Mesothelial cell of epicardium (in vitro differentiated cells): ENCODE measurements around the gene NAT14. TPM values are rescaled to one million over a fixed set of nuclear protein-coding genes. Genes with fewer than 3 reads are reported as not detected.

ENCODE experiments used
- DNase-seq, 2 experiments: peaks; one replicate each; pipeline ENCODE4 v3.0.0; 2021; ENCODE audit warnings: low spot score in 2 of 2; ENCODE audit not compliant: unreplicated experiment in 2 of 2
- H3K27ac Mint-ChIP-seq: 2 replicates; pipeline ENCODE4 v1.8.0; 2021; ENCODE audit warnings: mixed read lengths
- H3K27me3 Mint-ChIP-seq: 2 replicates; pipeline ENCODE4 v1.8.0; 2021; ENCODE audit warnings: low read depth, mixed read lengths
- H3K36me3 Mint-ChIP-seq: 2 replicates; pipeline ENCODE4 v1.8.0; 2021; ENCODE audit warnings: mixed read lengths
- H3K4me1 Mint-ChIP-seq: 2 replicates; pipeline ENCODE4 v1.8.0; 2021; ENCODE audit warnings: mixed read lengths
- H3K4me3 Mint-ChIP-seq: 2 replicates; pipeline ENCODE4 v1.8.0; 2021; ENCODE audit warnings: mild to moderate bottlenecking, moderate library complexity, mixed read lengths
- H3K9me3 Mint-ChIP-seq: 2 replicates; pipeline ENCODE4 v1.8.0; 2021; ENCODE audit warnings: mixed read lengths
- total RNA-seq: library from RNA; stranded (reverse); gene quantifications from 3 replicates; pipeline ENCODE4 v1.2.1, GENCODE V29; 2021
- TF ChIP-seq, protein P1 (sequence below): fragments of 200-600 bp; sonication (generic); IDR thresholded peaks from one replicate; pipeline ENCODE4 v1.5.0; 2021; ENCODE audit warnings: antibody characterized with exemption; ENCODE audit not compliant: unreplicated experiment

The NAT14 gene
- total RNA-seq, 1 donor from 2014 or later, result 54.4 TPM

DNA sequence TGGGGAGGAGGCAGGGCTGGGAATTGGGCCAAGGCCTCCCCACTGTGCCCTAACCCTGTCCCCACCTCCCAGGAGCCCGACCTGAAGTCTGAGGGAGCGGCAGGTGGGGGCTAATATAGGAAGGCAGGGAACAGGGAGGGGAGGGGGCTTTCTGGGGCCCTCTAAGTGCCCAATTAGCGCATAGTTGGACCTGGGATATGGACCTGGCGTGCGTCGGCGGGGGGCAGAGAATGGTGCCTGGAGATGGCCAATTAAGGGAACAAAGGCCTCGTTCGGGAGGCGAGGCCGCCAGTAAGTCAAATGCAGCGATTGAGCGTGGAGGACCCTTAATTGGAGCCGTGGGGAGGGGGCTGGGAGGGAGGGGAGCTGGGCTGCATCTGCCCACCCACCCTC lies 20.3 kb upstream of the NAT14 start, which contains the start of gene C19orf85:
Gene C19orf85, minus strand, starts transcription at position 90 of the 393 bp plus-strand sequence. CDS start 197 bp downstream, outside the sequence.
- Mint-ChIP-seq H3K4me3 (no peak within 1 kb of the TSS), H3K9me3 (no peaks in the 10 kb centered on the region), H3K27ac (no peak within 1 kb of the TSS), H3K36me3 (no peaks in the 10 kb centered on the region), H3K27me3 (peaks cover 46% of the 10 kb centered on the region), H3K4me1 (peaks cover 24% of the 10 kb centered on the region)
- TF ChIP-seq, protein P1, sequence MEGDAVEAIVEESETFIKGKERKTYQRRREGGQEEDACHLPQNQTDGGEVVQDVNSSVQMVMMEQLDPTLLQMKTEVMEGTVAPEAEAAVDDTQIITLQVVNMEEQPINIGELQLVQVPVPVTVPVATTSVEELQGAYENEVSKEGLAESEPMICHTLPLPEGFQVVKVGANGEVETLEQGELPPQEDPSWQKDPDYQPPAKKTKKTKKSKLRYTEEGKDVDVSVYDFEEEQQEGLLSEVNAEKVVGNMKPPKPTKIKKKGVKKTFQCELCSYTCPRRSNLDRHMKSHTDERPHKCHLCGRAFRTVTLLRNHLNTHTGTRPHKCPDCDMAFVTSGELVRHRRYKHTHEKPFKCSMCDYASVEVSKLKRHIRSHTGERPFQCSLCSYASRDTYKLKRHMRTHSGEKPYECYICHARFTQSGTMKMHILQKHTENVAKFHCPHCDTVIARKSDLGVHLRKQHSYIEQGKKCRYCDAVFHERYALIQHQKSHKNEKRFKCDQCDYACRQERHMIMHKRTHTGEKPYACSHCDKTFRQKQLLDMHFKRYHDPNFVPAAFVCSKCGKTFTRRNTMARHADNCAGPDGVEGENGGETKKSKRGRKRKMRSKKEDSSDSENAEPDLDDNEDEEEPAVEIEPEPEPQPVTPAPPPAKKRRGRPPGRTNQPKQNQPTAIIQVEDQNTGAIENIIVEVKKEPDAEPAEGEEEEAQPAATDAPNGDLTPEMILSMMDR, result no peak
- no peak for DNase-seq

DNA sequence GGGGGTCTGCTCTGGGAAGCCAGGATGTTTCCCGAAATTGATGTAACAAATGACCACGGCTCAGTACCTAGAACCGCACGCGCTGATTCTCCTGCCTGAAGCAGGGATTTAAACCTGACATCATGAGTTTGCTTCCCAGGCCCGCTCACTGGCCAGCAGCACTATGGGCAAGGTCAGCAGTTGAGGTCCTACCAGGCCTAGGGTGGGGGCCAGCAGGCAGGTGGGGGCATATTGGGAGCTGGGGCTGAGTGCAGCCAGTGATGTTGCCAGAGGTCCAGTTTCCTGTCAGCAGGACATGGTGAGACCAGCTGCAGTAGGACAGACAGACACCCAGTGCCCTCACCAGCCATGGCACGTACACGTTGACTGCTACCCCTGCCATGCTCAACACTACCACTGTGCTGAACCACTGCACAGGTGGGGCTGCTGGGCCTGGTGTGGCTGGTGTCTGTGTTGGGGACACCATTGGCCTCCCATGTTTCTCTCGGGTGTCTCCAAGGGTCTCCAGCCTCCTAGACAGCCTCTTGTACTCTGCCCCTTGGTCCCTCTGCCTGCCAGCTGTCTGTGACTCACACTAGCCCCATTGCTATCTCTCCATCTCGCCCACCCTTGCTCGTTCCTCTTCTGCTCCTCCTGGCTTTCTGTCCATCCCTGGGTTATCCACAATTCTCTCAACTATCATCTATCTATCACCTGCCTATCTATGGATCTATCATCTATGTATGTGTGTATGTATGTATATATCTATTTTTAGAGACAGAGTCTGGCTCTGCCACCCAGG lies 19.3 kb upstream of the NAT14 start:
- no peaks in the 10 kb centered on the region for H3K9me3 Mint-ChIP-seq
- no peak overlapping the region for H3K27ac Mint-ChIP-seq
- no peak for DNase-seq
- H3K27me3 Mint-ChIP-seq, result peaks cover 46% of the 10 kb centered on the region
- no peaks in the 10 kb centered on the region for H3K36me3 Mint-ChIP-seq
- H3K4me3 Mint-ChIP-seq, result no peak overlapping the region
- TF ChIP-seq, protein P1, result no peak
- H3K4me1 Mint-ChIP-seq, result peaks cover 14% of the 10 kb centered on the region

DNA sequence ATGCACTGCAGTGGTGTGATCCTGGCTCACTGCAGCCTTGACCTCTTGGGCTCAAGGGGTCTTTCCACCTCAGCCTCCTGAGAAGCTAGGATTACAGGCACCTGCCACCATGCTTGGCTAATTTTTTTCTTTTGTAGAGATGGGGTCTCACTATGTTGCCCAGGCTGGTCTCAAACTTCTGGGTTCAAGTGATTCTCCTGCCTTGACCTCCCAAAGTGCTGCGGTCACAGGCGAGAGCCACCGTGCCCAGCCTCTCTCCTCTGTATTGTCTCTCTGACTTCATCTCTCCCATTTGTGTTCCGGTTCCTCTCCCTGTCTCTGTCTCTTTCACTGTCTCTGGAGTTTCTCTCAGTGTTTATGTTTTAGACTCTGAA lies 18.8 kb upstream of the NAT14 start:
- no peak for DNase-seq
- TF ChIP-seq, protein P1, result no peak
- H3K4me1 Mint-ChIP-seq, result peaks cover 10% of the 10 kb centered on the region
- H3K36me3 Mint-ChIP-seq, result no peaks in the 10 kb centered on the region
- H3K4me3 Mint-ChIP-seq, result no peak overlapping the region
- H3K27me3 Mint-ChIP-seq, result peaks cover 46% of the 10 kb centered on the region
- no peak overlapping the region for H3K27ac Mint-ChIP-seq
- no peaks in the 10 kb centered on the region for H3K9me3 Mint-ChIP-seq

DNA sequence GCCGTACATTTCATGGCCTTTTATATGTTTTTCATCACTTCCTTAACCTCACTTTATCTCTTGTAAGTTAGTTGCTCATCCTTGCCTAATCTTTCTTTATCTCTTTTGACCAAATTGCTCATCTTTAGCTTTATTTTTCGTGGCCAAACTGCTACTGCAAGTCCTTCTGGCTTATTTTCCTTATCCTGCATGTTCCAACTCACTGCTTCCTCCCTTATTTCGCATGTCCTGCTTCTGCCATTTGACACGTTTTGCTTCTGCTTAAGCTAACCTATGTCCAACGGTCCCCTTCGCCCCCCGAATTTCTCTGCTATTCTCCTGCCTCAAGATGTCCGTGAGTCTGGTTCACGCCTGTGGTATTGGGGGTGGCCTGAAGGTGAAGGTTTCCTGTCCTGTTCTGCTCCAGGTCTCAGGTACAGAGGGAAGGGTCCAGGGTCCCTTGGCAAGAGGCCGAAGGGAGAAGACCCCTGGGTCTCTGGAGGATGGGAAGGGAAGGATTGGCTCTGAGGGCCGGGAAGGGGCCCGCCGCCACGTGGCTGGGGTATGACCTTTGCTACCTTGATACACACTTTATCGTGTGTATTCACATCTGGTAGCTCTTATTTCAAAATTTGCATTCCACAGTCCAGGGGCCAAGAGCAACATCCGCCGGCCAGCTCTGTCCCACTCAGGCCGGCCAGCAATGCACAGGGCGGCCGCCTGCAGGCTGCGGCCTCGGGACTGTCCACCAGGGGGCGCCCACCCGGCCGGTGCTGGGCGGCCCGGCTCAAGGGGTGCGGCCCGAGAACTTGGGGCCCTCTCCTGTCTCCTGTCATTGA lies 17.5 kb upstream of the NAT14 start:
- H3K9me3 Mint-ChIP-seq, result no peaks in the 10 kb centered on the region
- peaks cover 41% of the 10 kb centered on the region for H3K27me3 Mint-ChIP-seq
- H3K27ac Mint-ChIP-seq, result no peak overlapping the region
- peak in 1 of 2 experiments; percentile 82 for DNase-seq
- no peak overlapping the region for H3K4me3 Mint-ChIP-seq
- H3K4me1 Mint-ChIP-seq, result peaks cover 3% of the 10 kb centered on the region
- H3K36me3 Mint-ChIP-seq, result no peaks in the 10 kb centered on the region
- TF ChIP-seq, protein P1, result peak; percentile 99

DNA sequence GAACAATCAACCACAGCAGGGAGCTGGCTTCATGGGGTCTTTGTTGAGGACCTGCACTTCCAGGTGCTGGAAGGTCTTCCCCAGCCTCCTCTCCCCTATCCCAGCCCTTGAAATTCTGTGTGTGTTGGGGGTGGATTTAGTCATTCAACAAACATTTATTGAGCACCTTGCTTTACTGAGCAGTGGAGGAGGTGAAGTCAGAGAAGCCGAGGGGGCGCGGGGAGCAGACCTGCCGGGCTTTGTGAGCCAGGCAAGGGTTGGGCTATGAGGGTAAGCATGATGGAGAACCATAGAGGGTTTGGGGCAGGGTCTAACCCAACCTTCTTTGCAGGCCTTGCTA lies 17.0 kb upstream of the NAT14 start:
- peaks cover 37% of the 10 kb centered on the region for H3K27me3 Mint-ChIP-seq
- no peaks in the 10 kb centered on the region for H3K9me3 Mint-ChIP-seq
- no peak overlapping the region for H3K4me3 Mint-ChIP-seq
- H3K4me1 Mint-ChIP-seq, result peaks cover 3% of the 10 kb centered on the region
- TF ChIP-seq, protein P1, result peak; percentile 68
- DNase-seq, result no peak
- H3K36me3 Mint-ChIP-seq, result no peaks in the 10 kb centered on the region
- no peak overlapping the region for H3K27ac Mint-ChIP-seq
